K562 (cell line): ENCODE data around the gene ACTN3. TPM values are rescaled to one million over a fixed set of nuclear protein-coding genes. Genes with fewer than 3 reads are reported as not detected.

Experiments used
- HLTF ChIP-seq: fragments of 450-650 bp; IDR thresholded peaks from 2 replicates; pipeline ENCODE4 v1.6.1; 2016
- L3MBTL2 ChIP-seq: fragments of 450-650 bp; IDR thresholded peaks from 2 replicates; pipeline ENCODE4 v1.6.1; 2016; ENCODE audit warnings: mild to moderate bottlenecking, moderate library complexity
- NEUROD1 ChIP-seq: fragments of 150-350 bp; IDR thresholded peaks from 2 replicates; pipeline ENCODE4 v1.6.1; 2014; ENCODE audit warnings: borderline replicate concordance, low read length, low read depth; ENCODE audit not compliant: partially characterized antibody
- PHF20 ChIP-seq: fragments of 450-650 bp; IDR thresholded peaks from 2 replicates; pipeline ENCODE4 v1.6.1; 2018; ENCODE audit not compliant: partially characterized antibody
- polyA plus RNA-seq, 8 experiments: library from polyadenylated mRNA; depleted of rRNA in 4 of 8; stranded (reverse) in 5 of 8; unstranded in 3 of 8; fragments of >200 nt; fragmentation: Nextera tagmentation in 2 of 8; fragmentation: Illumina TruSeq in 1 of 8; extraction: Ambion mirVana in 2 of 8; extraction: Trizol in 1 of 8; gene quantifications; 2 replicates each; pipeline versions ENCODE4 v1.2.1 to v1.2.3, GENCODE V29; 2011 to 2014; ENCODE audit warnings: inconsistent platforms in 1 of 8, missing spikeins in 1 of 8
- total RNA-seq, 7 experiments: library from RNA; depleted of rRNA in 6 of 7; stranded (reverse); fragments of >200 nt in 6 of 7; fragmentation: Illumina TruSeq in 2 of 7; extraction: Trizol in 2 of 7; gene quantifications; 2 replicates each; pipeline versions ENCODE4 v1.2.1 to v1.2.3, GENCODE V29; 2011 to 2021; ENCODE audit warnings: low replicate concordance in 1 of 7
- TF ChIP-seq, protein P1 (sequence below): fragments of 250-450 bp; sonication (Bioruptor Pico); IDR thresholded peaks from 2 replicates; pipeline ENCODE4 v1.4.0; 2020
- TF ChIP-seq, protein P2 (sequence below): sonication (generic); formaldehyde crosslinking; IDR thresholded peaks from 2 replicates; pipeline ENCODE4 v1.8.1; 2023; ENCODE audit warnings: mild to moderate bottlenecking, missing genetic modification reagents, moderate library complexity
- TF ChIP-seq, protein P3 (sequence below): fragments of 450-650 bp; formaldehyde crosslinking; IDR thresholded peaks from 2 replicates; pipeline ENCODE4 v1.4.0; 2022; ENCODE audit warnings: missing genetic modification characterization
- TF ChIP-seq, protein P4 (sequence below): fragments of 200-600 bp; sonication (generic); IDR thresholded peaks from one replicate; pipeline ENCODE4 v1.6.1; 2012; ENCODE audit warnings: mild to moderate bottlenecking, low read depth, low read length, inconsistent platforms

ACTN3 gene
- total and polyA plus RNA-seq, 9 of the 15 experiments (the other 6 are each of a cell fraction or from before 2014, with no cell fraction given): not detected

DNA sequence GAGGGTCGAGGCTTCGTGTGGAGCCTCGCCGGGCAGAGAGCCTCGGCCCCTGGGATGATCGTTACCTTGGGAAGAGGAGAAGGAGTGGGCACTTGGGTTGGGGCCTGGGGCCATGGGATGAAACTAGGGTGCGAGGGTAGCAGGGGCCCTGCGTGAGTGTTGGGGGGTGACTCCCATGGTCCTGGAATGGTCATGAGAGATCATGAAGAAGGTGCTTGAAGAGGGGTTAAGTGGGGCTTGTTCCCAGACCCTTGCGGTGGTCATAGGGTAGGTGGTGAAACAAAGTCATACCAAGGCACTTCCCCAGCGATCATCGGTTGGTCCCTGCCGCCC is 46.6 kb downstream of the ACTN3 start (continued):
- TF ChIP-seq, protein P1, sequence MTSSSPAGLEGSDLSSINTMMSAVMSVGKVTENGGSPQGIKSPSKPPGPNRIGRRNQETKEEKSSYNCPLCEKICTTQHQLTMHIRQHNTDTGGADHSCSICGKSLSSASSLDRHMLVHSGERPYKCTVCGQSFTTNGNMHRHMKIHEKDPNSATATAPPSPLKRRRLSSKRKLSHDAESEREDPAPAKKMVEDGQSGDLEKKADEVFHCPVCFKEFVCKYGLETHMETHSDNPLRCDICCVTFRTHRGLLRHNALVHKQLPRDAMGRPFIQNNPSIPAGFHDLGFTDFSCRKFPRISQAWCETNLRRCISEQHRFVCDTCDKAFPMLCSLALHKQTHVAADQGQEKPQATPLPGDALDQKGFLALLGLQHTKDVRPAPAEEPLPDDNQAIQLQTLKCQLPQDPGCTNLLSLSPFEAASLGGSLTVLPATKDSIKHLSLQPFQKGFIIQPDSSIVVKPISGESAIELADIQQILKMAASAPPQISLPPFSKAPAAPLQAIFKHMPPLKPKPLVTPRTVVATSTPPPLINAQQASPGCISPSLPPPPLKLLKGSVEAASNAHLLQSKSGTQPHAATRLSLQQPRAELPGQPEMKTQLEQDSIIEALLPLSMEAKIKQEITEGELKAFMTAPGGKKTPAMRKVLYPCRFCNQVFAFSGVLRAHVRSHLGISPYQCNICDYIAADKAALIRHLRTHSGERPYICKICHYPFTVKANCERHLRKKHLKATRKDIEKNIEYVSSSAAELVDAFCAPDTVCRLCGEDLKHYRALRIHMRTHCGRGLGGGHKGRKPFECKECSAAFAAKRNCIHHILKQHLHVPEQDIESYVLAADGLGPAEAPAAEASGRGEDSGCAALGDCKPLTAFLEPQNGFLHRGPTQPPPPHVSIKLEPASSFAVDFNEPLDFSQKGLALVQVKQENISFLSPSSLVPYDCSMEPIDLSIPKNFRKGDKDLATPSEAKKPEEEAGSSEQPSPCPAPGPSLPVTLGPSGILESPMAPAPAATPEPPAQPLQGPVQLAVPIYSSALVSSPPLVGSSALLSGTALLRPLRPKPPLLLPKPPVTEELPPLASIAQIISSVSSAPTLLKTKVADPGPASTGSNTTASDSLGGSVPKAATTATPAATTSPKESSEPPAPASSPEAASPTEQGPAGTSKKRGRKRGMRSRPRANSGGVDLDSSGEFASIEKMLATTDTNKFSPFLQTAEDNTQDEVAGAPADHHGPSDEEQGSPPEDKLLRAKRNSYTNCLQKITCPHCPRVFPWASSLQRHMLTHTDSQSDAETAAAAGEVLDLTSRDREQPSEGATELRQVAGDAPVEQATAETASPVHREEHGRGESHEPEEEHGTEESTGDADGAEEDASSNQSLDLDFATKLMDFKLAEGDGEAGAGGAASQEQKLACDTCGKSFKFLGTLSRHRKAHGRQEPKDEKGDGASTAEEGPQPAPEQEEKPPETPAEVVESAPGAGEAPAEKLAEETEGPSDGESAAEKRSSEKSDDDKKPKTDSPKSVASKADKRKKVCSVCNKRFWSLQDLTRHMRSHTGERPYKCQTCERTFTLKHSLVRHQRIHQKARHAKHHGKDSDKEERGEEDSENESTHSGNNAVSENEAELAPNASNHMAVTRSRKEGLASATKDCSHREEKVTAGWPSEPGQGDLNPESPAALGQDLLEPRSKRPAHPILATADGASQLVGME: no peak
- TF ChIP-seq PHF20: peak; percentile 83
- TF ChIP-seq NEUROD1: peak; percentile 3
- 0 out of 2 replicates have a peak, but pooled peaks have one; percentile 5 for TF ChIP-seq L3MBTL2
- peak; percentile 59; the same call in 1 of the 2 replicates for TF ChIP-seq HLTF
- TF ChIP-seq, protein P2, sequence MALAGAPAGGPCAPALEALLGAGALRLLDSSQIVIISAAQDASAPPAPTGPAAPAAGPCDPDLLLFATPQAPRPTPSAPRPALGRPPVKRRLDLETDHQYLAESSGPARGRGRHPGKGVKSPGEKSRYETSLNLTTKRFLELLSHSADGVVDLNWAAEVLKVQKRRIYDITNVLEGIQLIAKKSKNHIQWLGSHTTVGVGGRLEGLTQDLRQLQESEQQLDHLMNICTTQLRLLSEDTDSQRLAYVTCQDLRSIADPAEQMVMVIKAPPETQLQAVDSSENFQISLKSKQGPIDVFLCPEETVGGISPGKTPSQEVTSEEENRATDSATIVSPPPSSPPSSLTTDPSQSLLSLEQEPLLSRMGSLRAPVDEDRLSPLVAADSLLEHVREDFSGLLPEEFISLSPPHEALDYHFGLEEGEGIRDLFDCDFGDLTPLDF: no peak
- TF ChIP-seq, protein P3, sequence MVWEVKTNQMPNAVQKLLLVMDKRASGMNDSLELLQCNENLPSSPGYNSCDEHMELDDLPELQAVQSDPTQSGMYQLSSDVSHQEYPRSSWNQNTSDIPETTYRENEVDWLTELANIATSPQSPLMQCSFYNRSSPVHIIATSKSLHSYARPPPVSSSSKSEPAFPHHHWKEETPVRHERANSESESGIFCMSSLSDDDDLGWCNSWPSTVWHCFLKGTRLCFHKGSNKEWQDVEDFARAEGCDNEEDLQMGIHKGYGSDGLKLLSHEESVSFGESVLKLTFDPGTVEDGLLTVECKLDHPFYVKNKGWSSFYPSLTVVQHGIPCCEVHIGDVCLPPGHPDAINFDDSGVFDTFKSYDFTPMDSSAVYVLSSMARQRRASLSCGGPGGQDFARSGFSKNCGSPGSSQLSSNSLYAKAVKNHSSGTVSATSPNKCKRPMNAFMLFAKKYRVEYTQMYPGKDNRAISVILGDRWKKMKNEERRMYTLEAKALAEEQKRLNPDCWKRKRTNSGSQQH: no peak
- TF ChIP-seq, protein P4, sequence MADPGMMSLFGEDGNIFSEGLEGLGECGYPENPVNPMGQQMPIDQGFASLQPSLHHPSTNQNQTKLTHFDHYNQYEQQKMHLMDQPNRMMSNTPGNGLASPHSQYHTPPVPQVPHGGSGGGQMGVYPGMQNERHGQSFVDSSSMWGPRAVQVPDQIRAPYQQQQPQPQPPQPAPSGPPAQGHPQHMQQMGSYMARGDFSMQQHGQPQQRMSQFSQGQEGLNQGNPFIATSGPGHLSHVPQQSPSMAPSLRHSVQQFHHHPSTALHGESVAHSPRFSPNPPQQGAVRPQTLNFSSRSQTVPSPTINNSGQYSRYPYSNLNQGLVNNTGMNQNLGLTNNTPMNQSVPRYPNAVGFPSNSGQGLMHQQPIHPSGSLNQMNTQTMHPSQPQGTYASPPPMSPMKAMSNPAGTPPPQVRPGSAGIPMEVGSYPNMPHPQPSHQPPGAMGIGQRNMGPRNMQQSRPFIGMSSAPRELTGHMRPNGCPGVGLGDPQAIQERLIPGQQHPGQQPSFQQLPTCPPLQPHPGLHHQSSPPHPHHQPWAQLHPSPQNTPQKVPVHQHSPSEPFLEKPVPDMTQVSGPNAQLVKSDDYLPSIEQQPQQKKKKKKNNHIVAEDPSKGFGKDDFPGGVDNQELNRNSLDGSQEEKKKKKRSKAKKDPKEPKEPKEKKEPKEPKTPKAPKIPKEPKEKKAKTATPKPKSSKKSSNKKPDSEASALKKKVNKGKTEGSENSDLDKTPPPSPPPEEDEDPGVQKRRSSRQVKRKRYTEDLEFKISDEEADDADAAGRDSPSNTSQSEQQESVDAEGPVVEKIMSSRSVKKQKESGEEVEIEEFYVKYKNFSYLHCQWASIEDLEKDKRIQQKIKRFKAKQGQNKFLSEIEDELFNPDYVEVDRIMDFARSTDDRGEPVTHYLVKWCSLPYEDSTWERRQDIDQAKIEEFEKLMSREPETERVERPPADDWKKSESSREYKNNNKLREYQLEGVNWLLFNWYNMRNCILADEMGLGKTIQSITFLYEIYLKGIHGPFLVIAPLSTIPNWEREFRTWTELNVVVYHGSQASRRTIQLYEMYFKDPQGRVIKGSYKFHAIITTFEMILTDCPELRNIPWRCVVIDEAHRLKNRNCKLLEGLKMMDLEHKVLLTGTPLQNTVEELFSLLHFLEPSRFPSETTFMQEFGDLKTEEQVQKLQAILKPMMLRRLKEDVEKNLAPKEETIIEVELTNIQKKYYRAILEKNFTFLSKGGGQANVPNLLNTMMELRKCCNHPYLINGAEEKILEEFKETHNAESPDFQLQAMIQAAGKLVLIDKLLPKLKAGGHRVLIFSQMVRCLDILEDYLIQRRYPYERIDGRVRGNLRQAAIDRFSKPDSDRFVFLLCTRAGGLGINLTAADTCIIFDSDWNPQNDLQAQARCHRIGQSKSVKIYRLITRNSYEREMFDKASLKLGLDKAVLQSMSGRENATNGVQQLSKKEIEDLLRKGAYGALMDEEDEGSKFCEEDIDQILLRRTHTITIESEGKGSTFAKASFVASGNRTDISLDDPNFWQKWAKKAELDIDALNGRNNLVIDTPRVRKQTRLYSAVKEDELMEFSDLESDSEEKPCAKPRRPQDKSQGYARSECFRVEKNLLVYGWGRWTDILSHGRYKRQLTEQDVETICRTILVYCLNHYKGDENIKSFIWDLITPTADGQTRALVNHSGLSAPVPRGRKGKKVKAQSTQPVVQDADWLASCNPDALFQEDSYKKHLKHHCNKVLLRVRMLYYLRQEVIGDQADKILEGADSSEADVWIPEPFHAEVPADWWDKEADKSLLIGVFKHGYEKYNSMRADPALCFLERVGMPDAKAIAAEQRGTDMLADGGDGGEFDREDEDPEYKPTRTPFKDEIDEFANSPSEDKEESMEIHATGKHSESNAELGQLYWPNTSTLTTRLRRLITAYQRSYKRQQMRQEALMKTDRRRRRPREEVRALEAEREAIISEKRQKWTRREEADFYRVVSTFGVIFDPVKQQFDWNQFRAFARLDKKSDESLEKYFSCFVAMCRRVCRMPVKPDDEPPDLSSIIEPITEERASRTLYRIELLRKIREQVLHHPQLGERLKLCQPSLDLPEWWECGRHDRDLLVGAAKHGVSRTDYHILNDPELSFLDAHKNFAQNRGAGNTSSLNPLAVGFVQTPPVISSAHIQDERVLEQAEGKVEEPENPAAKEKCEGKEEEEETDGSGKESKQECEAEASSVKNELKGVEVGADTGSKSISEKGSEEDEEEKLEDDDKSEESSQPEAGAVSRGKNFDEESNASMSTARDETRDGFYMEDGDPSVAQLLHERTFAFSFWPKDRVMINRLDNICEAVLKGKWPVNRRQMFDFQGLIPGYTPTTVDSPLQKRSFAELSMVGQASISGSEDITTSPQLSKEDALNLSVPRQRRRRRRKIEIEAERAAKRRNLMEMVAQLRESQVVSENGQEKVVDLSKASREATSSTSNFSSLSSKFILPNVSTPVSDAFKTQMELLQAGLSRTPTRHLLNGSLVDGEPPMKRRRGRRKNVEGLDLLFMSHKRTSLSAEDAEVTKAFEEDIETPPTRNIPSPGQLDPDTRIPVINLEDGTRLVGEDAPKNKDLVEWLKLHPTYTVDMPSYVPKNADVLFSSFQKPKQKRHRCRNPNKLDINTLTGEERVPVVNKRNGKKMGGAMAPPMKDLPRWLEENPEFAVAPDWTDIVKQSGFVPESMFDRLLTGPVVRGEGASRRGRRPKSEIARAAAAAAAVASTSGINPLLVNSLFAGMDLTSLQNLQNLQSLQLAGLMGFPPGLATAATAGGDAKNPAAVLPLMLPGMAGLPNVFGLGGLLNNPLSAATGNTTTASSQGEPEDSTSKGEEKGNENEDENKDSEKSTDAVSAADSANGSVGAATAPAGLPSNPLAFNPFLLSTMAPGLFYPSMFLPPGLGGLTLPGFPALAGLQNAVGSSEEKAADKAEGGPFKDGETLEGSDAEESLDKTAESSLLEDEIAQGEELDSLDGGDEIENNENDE: no peak
